Stimulated activated CD8-positive, alpha-beta memory T cell treated with anti-CD3 and anti-CD28 coated beads, Interleukin-12 subunit alpha, Interleukin-12 subunit beta, amount 100 ng/mL, for 1 hour (primary cell): ENCODE data around the gene NRDE2.
"Not testable (repeated sequence)": the region's sequence is repeated elsewhere in the genome, so short reads cannot be mapped to it uniquely, and the experiment has no call there.

ENCODE experiments used
- DNase-seq: peaks from one replicate; pipeline ENCODE4 v3.0.0-alpha.2; 2020; ENCODE audit warnings: low read depth

NRDE2 gene

GRCh38 chr14:90344331-90345238 is 12.8 kb upstream of the NRDE2 start:
- no peak for DNase-seq

DNA sequence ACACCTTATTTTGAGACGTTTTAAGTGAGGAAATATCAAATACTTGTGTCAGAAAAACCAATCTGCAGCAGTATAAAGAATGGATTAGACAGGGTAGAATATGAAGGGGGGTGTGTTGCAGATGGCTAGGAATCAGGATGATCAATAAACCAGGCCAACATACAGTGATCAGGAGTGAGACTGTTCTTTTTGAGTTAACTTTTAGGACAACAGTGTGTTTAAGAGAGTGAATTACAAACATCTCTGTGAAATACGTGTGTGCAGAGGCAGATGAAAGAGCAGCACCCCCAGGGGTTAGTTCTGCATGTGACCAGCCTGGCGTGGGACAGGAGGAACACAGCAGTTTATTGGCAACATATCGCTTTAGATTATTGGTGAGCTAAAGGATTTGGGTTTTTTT is 10.6 kb upstream of the NRDE2 start:
- no peak for DNase-seq

GRCh38 chr14:90341784-90342183 is 10.0 kb upstream of the NRDE2 start:
- DNase-seq, result no peak

DNA sequence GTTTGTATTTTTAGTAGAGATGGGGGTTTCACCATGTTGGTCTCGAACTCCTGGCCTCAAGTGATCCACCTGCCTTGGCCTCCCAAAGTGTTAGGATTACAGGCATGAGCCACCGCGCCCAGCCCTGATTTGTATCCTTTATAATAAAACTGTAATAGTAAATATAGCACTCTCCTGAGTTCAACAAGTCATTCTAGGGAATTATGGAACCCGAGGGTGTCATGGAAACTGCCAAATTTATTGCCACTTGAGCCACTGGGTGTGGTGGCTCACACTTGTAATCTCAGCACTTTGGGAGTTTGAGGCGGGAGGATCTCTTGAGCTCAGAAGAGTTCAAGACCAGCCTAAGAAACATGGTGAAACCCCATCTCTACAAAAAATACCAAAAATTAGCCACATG is 9.5 kb upstream of the NRDE2 start:
- DNase-seq, result not testable (repeated sequence)

DNA sequence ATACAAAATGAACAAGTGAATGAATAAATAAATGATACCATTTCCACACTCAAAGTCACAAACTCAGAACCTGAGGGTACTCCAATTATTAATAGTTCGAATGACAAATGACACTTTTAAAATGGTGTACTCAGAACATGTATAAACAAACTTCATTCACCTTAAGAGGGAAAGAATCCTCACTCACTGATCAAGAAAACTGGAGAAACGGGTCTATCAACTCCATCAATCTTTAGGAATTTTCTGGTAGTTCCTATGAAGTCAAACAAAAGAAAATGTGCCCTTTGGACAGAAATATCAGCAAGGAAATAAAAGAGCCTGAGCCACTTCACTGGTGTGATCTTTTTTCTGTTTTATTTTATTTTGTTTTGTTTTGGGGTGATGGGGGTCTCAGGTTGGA is 5.2 kb upstream of the NRDE2 start:
- DNase-seq, result no peak

- DNase-seq, result no peak
Observed at GRCh38 chr14:90336401-90336800, 4.7 kb upstream of the NRDE2 start.

DNA sequence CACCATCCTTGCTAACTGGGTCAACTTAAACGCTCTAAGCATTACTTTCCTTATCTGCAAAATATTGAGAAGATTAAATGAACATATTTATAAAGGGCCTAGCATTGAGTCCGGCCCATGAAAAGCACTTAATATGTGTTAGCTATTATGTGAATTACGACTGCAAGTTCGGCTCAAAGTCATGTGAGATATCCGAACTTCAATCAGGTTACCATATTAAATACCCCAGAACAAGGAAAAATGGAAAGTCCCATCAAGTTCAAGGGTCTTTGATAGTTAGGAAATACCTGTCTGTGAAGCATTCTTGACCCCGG is 487 bp upstream of the NRDE2 start:
- DNase-seq, result no peak

DNA sequence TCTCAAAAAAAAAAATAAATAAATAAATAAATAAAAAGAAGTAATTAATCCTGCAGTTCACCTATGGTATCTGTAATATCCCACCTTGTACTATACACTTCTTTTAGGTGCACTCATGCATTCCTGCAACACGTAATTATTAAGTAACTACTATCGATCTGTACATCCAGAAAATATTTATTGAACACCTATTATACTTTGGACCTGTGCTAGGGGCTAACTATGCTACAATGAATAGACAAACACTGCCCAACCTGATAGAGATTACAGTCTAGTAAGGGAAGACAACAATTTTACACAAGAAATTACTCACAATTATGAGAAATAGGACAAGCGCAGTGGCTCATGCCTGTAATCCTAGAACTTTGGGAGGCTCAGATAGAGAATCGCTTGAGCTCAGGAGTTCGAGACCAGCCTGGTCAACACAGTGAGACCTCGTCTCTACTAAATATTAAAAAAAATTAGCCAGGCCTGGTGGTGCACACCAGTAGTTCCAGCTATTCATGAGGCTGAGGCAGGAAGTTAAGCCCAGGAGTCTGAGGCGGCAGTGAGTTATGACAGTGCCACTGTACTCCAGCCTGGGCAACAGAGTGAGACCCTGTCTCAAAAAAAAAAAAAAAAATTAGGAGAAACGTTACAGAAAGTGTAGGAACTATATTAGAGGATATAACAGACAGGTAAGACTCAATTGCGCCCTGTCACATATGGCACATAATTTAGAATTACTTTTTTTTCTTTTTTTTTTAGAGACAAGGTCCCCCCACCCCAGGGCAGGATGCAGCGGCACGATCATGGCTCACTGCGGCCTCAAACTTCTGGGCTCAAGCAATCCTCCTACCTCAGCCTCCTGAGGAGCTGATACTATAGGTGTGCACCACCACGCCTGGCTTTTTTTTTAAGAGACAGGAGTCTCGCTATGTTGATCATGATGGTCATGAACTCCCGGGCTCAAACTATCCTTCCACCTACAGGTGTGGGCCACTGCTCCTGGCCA is 1.2 kb downstream of the NRDE2 start:
- DNase-seq, result no peak

GRCh38 chr14:90321891-90322290 is 9.8 kb downstream of the NRDE2 start:
- no peak for DNase-seq

DNA sequence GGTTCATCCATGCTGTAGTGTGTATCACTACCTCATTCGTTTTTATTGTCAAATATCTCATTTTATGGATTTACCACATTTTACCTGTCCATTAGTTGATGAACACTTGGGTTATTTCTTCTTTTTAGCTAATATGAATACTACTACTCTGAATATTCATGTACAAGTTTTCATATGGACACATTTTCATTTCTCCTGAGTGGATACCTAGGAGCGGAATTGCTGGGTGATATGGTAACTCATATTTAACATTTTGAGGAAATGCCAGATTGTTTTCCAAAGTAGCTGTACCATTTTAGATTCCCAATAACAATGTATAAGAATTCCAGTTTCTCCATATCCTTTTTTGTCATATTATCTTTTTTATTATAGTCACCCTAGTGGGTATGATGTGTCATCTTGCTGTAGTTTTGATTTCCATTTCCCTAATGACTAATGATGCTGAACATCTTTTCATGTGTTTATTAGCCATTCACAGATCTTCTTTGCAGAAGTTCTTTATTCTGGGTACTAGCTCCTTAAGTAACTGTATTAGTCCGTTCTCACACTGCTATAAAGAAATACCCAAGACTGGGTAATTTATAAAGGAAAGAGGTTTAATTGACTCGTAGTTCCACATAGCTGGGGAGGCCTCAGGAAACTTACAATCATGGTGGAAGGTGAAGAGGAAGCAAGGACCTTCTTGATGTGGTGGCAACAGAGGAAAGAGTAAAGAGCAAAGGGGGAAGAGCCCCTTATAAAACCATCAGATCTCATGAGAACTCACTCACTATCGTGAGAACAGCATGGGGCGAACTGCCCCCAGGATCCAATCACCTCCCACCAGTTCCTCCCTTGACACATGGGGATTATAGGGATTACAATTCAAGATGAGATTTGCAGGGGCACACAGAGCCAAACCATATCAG is 11.9 kb downstream of the NRDE2 start:
- no peak for DNase-seq

GRCh38 chr14:90319173-90319572 is 12.6 kb downstream of the NRDE2 start:
- DNase-seq, result no peak

GRCh38 chr14:90318016-90318415 is 13.7 kb downstream of the NRDE2 start:
- DNase-seq, result no peak

DNA sequence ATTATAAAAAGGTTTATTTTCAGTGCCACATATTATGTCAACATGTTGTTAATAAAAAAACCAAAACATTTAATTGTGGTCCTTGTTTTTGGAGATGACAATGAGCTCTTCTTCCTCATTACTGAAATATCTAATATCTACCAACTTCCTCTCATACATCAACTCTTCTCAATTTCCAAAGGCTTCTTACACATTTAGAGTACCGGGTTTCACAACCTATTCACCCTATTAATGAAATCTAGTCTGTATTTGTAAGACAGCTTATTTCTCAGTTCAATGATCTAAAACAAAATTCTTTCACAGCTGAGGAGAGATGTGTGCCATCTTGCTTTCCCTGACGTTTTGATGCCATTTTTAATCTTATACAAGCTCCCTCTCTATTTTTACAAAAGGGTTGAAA is 14.5 kb downstream of the NRDE2 start:
- no peak for DNase-seq

GRCh38 chr14:90308561-90308960 is 23.2 kb downstream of the NRDE2 start:
- no peak for DNase-seq

GRCh38 chr14:90305176-90305601 is 26.6 kb downstream of the NRDE2 start:
- no peak for DNase-seq

DNA sequence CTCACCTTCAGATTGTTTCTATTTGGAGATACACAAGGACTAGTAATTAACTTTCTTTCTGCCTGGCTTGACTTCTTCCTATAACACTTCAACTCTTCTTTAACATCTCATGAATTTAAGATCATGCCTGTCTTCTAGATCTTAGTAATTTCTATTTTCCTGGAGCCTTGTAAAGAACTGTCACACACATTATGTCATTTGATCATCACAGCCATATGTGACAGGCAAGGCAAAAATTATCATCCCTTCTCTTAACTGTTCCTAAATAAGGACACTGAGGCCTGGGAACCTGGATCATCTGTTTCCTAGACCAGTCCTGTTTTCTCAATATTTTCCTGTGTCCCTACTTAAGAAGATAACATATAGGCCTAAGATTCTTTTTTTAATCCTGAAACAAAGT is 27.2 kb downstream of the NRDE2 start:
- DNase-seq, result no peak

- no peak for DNase-seq
Observed at GRCh38 chr14:90303473-90303872, 28.3 kb downstream of the NRDE2 start.

DNA sequence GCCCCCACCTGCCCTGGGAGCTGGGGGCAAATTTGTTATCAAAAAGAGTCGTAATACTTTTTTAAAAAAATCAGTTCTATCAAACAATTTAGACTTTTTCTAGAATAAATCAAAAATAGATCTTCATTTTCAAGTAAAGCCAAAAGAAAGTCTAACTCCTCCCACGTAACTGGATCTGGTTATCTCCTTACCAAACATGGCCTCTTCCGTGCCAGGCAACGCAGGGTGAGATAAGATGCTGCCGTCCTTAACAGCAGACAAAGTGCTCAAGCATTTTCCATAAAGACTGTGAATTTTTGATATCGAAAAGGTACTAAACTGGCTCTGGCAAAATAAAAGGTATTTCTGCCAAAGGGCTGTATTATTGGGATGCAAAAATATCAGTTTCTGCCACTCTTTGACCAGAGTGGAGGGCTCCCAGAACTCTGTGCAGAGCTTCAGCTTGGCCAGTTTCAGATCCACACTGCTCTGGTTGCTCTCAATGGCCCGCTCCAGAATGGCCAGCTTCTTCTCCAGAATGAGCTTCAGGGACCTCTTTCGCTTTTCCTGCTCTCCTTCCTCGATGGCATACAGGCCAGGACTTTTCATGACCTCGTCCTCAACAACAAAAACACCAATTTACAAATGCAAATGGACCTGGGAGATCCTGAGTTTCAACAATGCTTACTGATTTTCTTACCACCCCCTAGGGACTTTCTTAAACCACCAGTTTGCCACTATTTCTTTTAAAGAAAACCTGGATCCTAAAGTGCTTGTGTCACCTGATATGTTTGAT is 29.0 kb downstream of the NRDE2 start:
- no peak for DNase-seq

- no peak for DNase-seq
Observed at GRCh38 chr14:90301668-90302090, 30.1 kb downstream of the NRDE2 start.

- DNase-seq, result no peak
Observed at GRCh38 chr14:90301122-90301521, 30.6 kb downstream of the NRDE2 start.

GRCh38 chr14:90300611-90301047 is 31.1 kb downstream of the NRDE2 start:
- DNase-seq, result no peak
